ENCODE data around the gene KPNA3.
"Not testable (repeated sequence)": the region's sequence is repeated elsewhere in the genome, so short reads cannot be mapped to it uniquely, and the experiment has no call there.

The KPNA3 gene, protein sequence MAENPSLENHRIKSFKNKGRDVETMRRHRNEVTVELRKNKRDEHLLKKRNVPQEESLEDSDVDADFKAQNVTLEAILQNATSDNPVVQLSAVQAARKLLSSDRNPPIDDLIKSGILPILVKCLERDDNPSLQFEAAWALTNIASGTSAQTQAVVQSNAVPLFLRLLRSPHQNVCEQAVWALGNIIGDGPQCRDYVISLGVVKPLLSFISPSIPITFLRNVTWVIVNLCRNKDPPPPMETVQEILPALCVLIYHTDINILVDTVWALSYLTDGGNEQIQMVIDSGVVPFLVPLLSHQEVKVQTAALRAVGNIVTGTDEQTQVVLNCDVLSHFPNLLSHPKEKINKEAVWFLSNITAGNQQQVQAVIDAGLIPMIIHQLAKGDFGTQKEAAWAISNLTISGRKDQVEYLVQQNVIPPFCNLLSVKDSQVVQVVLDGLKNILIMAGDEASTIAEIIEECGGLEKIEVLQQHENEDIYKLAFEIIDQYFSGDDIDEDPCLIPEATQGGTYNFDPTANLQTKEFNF

DNA sequence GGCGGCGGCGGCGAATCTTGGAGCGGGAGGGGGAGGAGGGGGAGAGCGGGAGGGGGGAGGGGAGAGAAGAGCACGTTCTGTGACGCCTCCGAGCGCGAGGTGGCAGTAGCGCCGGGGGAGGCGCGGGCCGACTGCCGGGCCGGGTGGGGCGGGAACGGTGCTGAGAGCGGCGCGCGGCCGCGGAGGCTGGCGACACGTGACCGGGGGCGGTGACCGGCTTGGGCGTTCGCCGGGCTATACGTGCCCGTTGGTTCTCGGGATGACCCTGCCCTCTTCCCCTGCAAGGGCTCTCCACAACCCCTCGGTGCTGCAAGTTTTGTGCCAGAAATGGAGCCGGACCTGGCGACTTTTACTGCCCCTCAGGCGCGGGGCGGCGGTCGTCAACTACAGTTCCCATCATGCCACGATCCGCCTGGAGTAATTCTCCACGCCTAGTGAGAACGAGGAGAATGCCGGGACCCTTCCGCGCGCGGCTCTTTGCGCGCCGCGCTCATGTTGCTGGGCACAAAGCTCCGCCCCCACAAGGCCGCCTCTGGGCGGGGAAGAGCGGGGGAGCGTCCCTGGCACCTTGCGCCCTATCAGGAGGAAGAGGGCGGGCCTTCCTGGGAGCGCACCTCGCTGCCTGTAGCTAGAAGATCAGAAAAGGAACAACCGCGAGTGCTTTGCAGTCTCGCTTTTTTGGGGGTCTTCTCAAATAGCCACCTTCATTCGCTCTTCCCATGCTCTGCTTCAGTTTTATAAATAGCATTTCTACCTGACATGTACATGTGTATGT, at the start of gene KPNA3:
TSS of gene KPNA3 (minus strand) at position 133 of the 775 bp plus-strand sequence. CDS start 176 bp downstream, outside the sequence.
- FAIRE-seq (peak; percentile 46), DNase-seq (ENCODE audit: insufficient read length, low spot score) (peak; percentile 79)

DNA sequence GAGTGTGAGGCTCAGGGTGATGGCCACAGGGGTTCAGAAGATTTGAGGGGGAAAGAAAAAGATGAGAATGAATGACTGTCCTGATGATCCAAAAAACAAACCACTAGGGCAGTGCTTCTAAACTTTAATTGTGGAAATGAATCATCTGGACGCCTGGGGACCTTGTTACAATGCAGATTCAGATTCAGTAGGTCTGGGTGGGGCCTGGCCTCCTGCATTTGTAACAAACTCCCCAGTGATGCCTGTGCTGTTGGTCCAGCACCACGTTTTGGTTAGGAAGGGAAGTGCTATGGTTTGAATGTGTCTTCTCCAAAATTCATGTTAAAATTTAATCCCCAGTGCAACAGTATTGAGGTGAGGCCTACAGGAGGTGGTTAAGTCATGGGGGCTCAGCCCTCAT, 49.5 kb upstream of the KPNA3 start:
- DNase-seq (ENCODE audit: insufficient read length, low spot score) (no peak), FAIRE-seq (no peak)

DNA sequence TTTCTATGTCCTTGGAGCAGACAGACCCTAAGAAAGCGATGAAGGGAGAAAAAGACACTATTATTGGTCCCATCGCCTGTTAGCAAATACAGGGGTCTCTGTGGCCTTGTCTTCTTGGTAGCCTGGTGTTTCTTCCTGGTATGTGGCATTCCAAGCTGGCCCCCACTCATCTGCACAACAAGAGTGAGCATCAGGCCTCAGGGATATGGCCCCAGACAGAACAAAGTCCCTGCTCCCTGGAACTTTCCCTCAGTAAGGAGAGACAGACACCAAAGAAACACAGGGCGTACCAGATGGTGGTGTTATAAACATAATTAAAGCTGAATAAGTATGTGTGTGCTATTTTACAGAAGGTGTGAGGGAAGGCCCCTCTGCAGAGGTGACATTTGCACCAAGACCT, 48.2 kb upstream of the KPNA3 start:
- no peak for FAIRE-seq

DNA sequence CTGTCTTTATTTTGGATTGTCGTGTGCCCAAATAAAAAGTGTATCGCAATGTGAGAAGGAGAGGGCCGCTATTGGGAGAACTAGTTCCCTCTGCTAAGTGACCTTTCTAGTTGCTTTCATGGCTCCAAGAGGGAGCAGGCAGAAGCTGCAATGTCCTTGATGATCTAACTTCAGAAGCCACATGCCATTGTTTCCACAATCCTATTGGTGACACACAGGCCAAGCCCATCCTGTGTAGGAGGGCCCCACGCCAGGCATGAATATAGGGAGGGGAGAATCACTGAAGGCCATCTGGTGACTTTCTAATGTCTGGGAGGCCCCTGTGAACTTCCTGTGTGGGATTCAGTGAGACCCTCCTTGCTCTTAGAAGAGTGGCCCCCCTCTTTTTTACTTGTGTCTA, 47.8 kb upstream of the KPNA3 start:
- FAIRE-seq (no peak), DNase-seq (ENCODE audit: insufficient read length, low spot score) (no peak)

More for the DNA sequence above, 48.2 kb upstream of the KPNA3 start:
- no peak for DNase-seq (ENCODE audit: insufficient read length, low spot score)

DNA sequence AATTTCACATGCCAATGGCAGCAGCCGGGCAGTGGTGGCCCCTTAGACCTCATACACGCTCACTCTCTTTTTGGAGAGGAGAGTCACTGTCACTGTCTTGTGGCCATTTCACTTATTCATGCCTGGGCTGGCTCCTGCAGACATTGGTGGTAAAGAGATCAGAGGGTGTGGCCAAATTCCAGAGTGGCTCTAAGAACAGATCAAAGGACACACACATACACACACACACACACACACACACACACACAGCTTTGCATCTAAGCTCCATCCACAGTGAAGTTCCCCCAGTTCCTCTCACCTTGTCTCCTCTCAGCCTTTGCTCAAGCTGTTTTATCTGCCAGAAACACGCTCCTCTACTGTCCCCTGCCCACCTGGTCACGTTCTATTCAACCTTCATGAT, 46.5 kb upstream of the KPNA3 start:
- DNase-seq (ENCODE audit: insufficient read length, low spot score) = no peak
- no peak for FAIRE-seq

DNA sequence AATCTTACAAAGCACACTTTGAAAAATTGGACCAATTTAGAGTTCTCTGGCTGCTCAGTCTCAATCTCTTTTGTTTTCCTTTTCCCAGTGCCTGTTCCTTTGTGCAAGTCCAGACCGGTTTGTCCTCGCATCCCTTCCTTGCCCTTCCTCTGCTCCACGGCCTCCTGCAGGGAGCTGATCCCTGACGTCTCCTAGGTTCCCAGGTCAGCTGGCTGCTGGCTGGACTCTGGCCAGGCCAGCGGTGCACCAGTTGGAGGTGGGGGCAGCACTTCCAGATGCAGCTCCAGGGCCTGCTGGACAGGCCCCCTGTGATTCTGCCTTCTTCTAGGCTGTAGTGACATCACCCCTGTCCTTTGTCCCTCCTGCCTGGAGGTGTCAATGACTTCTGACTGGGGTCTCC, 44.0 kb upstream of the KPNA3 start:
- DNase-seq (ENCODE audit: insufficient read length, low spot score) (no peak), FAIRE-seq (no peak)

DNA sequence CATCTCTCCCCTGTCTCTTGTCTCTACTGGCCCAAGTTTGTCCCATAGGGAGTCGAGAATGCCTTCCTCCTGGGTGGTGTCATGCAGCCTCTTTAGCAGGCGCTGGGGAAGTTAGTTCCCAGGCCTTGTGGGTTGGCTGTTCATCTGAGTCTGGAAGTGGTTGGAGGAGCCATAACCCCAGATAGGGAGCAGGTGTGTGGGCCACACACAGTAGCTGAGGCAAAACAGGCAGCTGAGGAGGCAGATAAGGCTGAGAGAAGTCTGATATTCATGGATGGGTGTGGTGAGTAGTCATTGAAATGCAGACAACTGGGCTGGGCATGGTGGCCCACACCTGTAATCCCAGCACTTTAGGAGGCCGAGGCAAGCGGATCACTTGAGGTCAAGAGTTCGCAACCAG, 40.9 kb upstream of the KPNA3 start:
- FAIRE-seq = no peak

DNA sequence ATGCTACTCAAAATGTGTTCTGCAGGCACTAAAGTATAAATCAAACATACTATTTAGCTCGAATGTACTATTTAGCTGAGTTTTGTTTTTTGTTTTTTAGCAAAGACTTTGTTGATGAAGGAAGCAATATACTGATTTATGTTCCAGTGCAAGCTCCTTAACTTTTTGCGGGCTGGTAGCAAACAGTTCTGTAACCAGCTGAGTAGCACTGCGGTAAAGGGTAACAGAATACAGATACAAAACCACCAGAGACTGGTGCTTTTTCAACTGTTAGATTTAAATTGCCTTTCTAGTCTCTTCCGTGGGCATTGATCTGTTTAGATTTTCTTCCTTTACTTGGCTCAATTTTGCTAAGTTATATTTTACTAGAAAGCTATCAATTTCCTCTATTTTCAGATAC, 39.0 kb upstream of the KPNA3 start:
- FAIRE-seq = no peak
- DNase-seq (ENCODE audit: insufficient read length, low spot score) = no peak

More for the DNA sequence above, 40.9 kb upstream of the KPNA3 start:
- no peak for DNase-seq (ENCODE audit: insufficient read length, low spot score)

DNA sequence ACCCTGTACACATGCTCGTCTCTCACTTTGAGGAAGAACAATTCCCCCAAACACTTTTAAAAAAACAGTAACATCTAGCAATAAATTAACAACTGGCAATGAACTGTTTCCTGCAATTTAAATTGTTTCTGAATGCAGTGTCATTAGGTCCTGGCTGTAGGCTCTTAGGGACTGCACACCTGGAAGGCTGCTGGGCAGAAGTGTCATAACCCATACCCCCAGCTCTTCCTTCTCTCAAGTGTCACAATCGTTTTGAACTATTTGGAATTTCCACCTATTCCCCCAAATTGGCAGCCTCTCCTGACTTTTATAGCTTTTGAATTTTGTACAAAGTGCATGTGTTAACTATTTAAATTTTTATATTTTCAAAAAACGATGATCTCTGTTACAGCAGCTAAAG, 38.2 kb upstream of the KPNA3 start:
- FAIRE-seq = no peak
- DNase-seq (ENCODE audit: insufficient read length, low spot score) = no peak

DNA sequence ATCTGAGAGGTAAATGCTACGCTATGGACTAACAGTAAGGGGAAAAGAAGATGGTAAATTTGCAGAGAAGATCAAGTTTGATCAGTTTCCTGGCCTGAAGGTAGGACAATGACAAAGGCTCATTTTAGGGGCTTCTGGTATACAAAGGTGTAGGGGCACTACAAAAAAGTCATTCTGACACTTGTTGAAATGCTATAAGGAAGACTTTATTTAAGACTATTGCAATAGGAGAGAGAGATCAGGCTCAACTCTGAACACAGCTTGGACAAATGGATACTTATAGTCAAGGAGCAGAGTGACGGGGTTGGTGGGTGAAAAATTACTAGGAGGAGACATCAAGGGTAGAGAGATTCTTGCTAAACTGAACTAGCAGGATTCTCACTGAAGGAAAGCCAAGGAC, 37.2 kb upstream of the KPNA3 start:
- FAIRE-seq = no peak
- no peak for DNase-seq (ENCODE audit: insufficient read length, low spot score)

DNA sequence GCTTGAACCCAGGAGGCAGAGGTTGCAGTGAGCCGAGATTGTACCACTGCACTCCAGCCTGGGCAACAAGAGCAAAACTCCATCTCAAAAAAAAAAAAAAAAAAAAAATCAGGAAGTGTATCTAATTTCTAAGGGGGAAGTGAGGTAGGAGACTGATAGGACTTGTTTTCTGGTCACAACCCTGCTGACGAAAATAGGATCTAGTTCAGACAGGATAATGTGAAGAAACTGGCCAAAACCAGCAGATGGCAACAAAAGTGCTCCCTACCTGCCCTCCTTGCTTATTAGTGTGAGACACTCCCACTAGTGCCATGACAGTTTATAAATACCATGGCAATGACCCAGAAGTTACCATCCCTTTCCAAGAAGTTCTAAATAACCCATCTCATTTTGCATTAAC, 36.0 kb upstream of the KPNA3 start:
- DNase-seq (ENCODE audit: insufficient read length, low spot score) (no peak), FAIRE-seq (no peak)

DNA sequence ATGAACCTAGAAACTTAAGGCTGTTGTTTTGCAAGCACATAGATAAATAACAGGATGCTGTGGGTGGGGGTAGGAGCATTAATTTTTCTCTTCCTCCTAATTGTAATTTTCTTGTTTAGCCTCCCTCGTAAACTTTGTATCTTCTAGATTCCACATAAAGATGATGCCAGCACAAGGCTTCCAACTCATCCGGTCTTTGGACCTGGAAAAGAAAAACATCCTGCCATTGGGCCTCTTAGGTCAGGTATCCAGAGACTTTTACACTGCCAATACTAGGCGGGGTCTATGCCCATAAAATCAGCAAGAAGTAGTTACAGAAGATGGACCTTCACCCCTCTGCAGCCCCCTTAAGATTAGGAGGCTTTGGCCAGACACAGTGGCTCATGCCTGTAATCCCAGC, 35.4 kb upstream of the KPNA3 start:
- DNase-seq (ENCODE audit: insufficient read length, low spot score) (no peak), FAIRE-seq (no peak)

DNA sequence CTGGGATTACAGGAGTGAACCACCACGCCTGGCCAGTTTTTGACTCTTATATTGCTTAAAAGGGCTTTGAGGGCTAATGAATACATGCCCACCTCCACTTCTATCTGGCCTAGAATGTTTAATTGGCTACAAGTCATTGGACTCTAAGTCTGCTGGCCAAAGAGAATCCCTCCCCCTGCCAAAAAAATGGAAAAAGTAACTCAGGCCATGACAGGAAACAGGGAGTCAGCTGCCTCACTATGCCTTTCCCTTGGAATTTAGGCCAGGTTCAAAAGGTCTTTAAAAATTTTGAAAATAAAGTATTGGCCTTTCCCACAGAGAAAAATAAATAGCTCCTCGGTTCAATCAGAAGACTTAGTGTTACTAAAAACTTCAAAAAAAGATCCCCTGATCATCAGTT, 34.9 kb upstream of the KPNA3 start:
- DNase-seq (ENCODE audit: insufficient read length, low spot score) = no peak
- FAIRE-seq = no peak

DNA sequence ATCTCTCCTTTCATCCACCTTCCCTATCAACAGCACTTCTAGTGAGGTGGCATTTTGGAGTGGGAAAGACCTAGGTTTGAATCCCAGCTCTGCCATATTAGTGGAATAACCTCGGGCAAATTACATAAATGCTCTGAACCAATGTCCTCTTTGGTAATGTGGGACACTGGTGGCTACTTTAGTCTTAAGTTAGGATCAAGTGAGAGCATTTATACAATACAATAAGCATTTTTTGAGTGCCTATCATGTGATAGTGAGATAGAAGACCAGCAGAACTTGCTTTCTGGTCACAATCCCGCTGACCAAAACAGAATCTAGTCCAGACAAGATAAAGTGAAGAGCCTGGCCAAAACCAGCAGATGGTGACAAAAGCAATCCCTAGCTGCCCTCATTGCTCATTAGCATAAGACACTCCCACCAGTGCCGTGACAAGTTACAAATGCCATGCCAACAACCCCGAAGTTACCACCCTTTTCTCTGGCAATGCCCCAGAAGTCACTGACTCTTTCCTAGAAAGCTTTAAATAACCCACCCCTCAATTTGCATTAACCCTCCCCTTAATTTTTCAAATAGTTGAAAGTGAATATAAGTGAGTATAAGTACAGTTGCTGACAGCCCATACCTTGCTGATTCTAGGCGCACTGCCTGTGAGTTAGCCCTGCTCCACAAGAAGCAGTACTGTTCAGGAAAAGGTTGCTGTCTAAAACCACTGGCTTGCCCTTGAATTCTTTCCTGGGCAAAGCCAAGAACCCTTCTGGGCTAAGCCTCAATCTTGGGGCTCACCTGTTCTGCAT, 28.9 kb upstream of the KPNA3 start:
- FAIRE-seq (no peak), DNase-seq (ENCODE audit: insufficient read length, low spot score) (no peak)

DNA sequence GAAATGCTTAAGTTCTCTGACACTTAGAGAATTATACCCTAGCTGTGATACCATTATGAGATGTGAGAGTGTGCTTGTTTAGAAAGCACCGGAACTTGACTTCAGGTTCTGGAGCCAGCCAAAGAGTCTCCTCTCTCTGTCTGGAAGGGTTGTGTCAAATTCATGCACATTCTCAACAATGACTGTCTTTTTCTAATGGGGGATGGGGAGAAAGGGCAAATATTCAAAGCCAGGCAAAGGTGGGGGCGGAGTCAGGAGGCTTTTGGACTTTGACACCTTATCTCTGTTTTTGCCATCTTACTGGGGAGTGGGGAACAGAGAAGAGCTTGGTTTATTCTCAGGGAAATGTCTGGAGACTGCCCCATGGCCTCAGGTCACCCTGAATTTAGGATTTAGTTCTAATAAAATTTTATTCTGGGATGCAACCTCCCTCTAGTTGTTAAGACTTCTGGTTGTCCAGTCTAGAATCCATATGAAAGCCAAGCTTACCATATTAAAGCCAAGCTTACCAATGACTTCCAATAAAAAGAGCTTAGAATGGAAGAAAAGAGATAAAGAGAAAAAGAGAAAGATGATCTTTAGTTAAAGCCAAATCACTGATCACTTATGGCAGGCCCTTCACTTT, 28.2 kb upstream of the KPNA3 start:
- DNase-seq (ENCODE audit: insufficient read length, low spot score) (no peak), FAIRE-seq (no peak)

DNA sequence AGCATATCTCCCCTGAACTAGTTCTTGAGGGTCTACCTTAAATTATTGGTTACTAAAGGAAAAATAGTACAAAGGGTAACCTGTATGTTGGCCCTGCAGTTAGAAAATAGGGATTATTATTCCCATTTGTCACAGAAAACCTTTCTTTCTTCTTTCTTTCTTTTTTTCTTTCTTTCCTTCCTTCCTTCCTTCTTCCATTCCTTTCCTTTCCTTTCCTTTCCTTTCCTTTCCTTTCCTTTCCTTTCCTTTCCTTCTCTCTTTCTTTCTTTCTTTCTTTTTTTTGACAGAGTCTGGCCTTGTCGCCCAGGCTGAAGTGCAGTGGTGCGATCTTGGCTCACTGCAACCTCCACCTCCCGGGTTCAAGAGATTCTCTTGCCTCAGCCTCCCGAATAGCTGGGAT, 23.6 kb upstream of the KPNA3 start:
- not testable (repeated sequence) for FAIRE-seq; DNase-seq (ENCODE audit: insufficient read length, low spot score)

DNA sequence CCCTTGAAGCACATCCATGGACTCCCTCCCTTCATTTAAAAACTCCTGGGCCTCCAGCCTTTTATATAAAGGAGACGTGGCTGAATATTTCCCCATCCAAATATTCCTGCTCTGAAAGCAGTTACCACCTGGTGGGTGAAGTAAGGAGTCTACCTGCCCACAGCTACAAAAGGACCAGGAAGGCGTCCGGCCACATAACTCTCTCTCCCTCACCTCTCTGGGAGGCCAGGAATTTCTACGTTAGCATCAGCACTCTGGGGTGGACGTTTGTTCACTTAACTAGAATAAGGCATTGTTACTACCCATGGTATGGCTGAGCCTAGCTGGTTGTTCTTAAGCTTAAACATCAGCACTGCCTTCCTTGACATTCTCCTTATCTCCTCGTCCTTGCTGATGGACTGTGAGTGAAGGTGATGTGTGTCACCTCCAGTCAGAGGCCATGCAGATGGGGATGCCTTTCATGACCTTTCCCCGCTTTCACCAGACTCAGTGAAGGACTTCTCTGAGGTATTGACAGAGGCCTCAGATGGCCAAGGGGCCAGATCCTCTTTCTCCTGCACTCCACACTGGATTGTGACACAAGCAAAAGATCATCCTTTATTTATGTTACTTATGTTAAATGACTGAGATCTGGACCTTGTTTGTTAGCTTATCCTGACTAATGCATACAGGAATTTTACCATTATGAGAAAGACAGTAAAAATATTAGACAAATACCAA, 22.2 kb upstream of the KPNA3 start:
- no peak for DNase-seq (ENCODE audit: insufficient read length, low spot score)
- no peak for FAIRE-seq

DNA sequence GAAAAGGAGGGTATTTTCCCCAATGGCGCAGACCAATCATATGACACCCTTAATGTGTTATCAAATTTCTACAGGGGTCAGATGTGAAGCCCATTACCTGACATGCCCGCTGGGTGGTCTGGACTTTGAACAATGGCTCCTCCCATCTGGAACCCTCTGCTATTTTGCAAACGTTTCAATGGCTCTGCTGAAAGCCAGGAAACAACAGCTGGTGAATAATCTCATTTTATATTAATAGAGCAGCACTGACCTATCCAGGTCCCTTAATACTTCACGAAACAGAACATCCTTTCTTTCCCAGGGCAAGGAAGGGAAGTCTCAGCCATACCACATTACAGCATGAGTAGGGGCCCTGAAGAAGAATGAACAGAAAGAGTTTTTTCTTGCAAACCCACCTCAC, 20.3 kb upstream of the KPNA3 start:
- DNase-seq (ENCODE audit: insufficient read length, low spot score) (no peak), FAIRE-seq (no peak)

DNA sequence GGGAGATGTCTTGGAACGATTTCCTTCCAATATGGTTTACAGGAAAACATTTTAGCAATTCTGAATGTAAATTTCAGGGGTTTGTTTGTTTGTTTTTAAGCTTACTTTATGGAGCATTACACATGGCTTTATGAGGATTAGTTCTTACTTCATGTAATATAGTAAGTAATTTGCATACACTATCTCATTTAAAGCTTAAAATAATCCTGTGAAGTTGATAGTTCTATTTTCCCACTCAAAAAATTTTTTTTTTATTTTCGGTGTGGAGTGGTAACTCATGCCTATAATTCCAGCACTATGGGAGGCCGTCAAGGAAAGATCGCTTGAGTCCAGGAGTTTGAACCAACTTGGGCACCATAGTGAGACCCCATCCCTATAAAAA, 19.0 kb upstream of the KPNA3 start:
- DNase-seq (ENCODE audit: insufficient read length, low spot score) (no peak), FAIRE-seq (no peak)
